Activated B cell treated with CpG ODN at 0.5 μM for 24 hours (primary cell): ENCODE results near the gene RCOR3. TPM values are rescaled to one million over a fixed set of nuclear protein-coding genes. Genes with fewer than 3 reads are reported as not detected.
"Not testable (repeated sequence)": the region's sequence is repeated elsewhere in the genome, so short reads cannot be mapped to it uniquely, and the experiment has no call there.

Source experiments
- ATAC-seq: fragments of 200-7000 bp; cut with Tn5 transposase; one replicate; pipeline ENCODE4 v1.10.0; 2021; ENCODE audit warnings: low read depth, mild to moderate bottlenecking, moderate library complexity
- CTCF ChIA-PET: fragments of 350-600 bp; sonication (Branson Sonifier 250); formaldehyde crosslinking; loops from one replicate; lab custom pipeline; 2021; ENCODE audit warnings: antibody characterized with exemption; lab: Charles Lee
- POLR2A ChIA-PET: fragments of 350-600 bp; sonication (Branson Sonifier 250); formaldehyde crosslinking; loops from one replicate; lab custom pipeline; 2021; ENCODE audit warnings: antibody characterized with exemption; lab: Charles Lee
- DNase-seq: peaks from one replicate; pipeline ENCODE4 v3.0.0; 2022
- H3K27ac Mint-ChIP-seq: one replicate; pipeline ENCODE4 v1.8.0; 2020; ENCODE audit warnings: mixed read lengths
- H3K27me3 Mint-ChIP-seq: one replicate; pipeline ENCODE4 v1.8.0; 2021; ENCODE audit warnings: mixed read lengths
- H3K36me3 Mint-ChIP-seq: one replicate; pipeline ENCODE4 v1.8.0; 2021; ENCODE audit warnings: low read depth, mixed read lengths
- H3K4me1 Mint-ChIP-seq: one replicate; pipeline ENCODE4 v1.8.0; 2021; ENCODE audit warnings: mixed read lengths
- H3K4me3 Mint-ChIP-seq: one replicate; pipeline ENCODE4 v1.8.0; 2020; ENCODE audit warnings: mild to moderate bottlenecking, mixed read lengths
- H3K9me3 Mint-ChIP-seq: one replicate; pipeline ENCODE4 v1.8.0; 2020; ENCODE audit warnings: mixed read lengths
- CTCF ChIP-seq: fragments of 200-600 bp; IDR thresholded peaks from one replicate; pipeline ENCODE4 v1.8.0; 2022; ENCODE audit warnings: antibody characterized with exemption, mild to moderate bottlenecking
- intact Hi-C: fragments of 100-400 bp; cut with micrococcal nuclease; formaldehyde crosslinking; loops from one replicate; pipeline ENCODE4 v1.15.1; 2024
- total RNA-seq: library from RNA; stranded (reverse); gene quantifications from 2 replicates; pipeline ENCODE4 v1.2.3, GENCODE V29; 2022

Gene RCOR3
- total RNA-seq, 1 donor from 2014 or later: 72.3 TPM

GRCh38 chr1:211261229-211261628 lies 2.1 kb downstream of the RCOR3 start:
- peak overlapping the region; percentile 77 for H3K27ac Mint-ChIP-seq
- H3K4me1 Mint-ChIP-seq: peaks cover 22% of the 10 kb centered on the region
- H3K9me3 Mint-ChIP-seq: no peaks in the 10 kb centered on the region
- intact Hi-C loops: loop anchor here (2.0 to 5.0 kb wide), 2 partner anchors 14 to 1531 kb away; partner anchors contain the start of genes NSL1 and TATDN3
- ChIA-PET POLR2A (interaction anchor here (1.4 kb wide), 2 partner anchors 16 to 774 kb away, joined by 5 to 9 read pairs; partner anchors contain the start of genes DTL and INTS7), CTCF (interaction anchor here (0.9 kb wide), 1 partner anchor 49 kb away, joined by 3 read pairs; no protein-coding TSS in a partner anchor)
- no peak for ATAC-seq
- no peak for DNase-seq
- H3K36me3 Mint-ChIP-seq: peaks cover 27% of the 10 kb centered on the region
- no peaks in the 10 kb centered on the region for H3K27me3 Mint-ChIP-seq
- H3K4me3 Mint-ChIP-seq: peak overlapping the region; percentile 93
- no peak for TF ChIP-seq CTCF

- ATAC-seq, CTCF ChIA-PET, H3K27ac Mint-ChIP-seq, H3K9me3 Mint-ChIP-seq, DNase-seq, H3K27me3 Mint-ChIP-seq, H3K4me3 Mint-ChIP-seq: not testable (repeated sequence)
- Mint-ChIP-seq H3K4me1 (peaks cover 16% of the 10 kb centered on the region), H3K36me3 (peaks cover 40% of the 10 kb centered on the region)
- POLR2A ChIA-PET: interaction anchor here (0.5 to 0.7 kb wide), 4 partner anchors 22 to 1018 kb away, joined by 3 to 4 read pairs (median 3); no protein-coding TSS in a partner anchor
- intact Hi-C loops: loop anchor here (5.0 kb wide), 1 partner anchor 1529 kb away; the partner anchor contains the start of genes NSL1 and TATDN3
Measured at GRCh38 chr1:211263022-211263421, 3.9 kb downstream of the RCOR3 start.

- peaks cover 41% of the 10 kb centered on the region for H3K36me3 Mint-ChIP-seq
- no peaks in the 10 kb centered on the region for H3K9me3 Mint-ChIP-seq
- no peak overlapping the region for H3K4me3 Mint-ChIP-seq
- ATAC-seq (no peak), DNase-seq (no peak)
- TF ChIP-seq CTCF: no peak
- POLR2A ChIA-PET: interaction anchor here (0.5 kb wide), 1 partner anchor 13 kb away, joined by 6 read pairs; no protein-coding TSS in a partner anchor
- CTCF ChIA-PET: no interaction called here
- peaks cover 4% of the 10 kb centered on the region for H3K4me1 Mint-ChIP-seq
- H3K27me3 Mint-ChIP-seq: no peaks in the 10 kb centered on the region
- intact Hi-C loops: no loop called here
- H3K27ac Mint-ChIP-seq: no peak overlapping the region
Measured at GRCh38 chr1:211267204-211267857, 8.2 kb downstream of the RCOR3 start.

GRCh38 chr1:211279340-211279739 lies 20.2 kb downstream of the RCOR3 start:
- no peaks in the 10 kb centered on the region for H3K9me3 Mint-ChIP-seq
- ChIA-PET POLR2A (no interaction called here), CTCF (no interaction called here)
- ATAC-seq: no peak
- H3K4me3 Mint-ChIP-seq: no peak overlapping the region
- H3K4me1 Mint-ChIP-seq: no peaks in the 10 kb centered on the region
- no peak overlapping the region for H3K27ac Mint-ChIP-seq
- intact Hi-C loops: no loop called here
- H3K27me3 Mint-ChIP-seq: no peaks in the 10 kb centered on the region
- no peak for DNase-seq
- peaks cover 33% of the 10 kb centered on the region for H3K36me3 Mint-ChIP-seq
- TF ChIP-seq CTCF: no peak

GRCh38 chr1:211280910-211281309 lies 21.7 kb downstream of the RCOR3 start:
- Mint-ChIP-seq H3K27me3 (no peaks in the 10 kb centered on the region), H3K4me3 (no peak overlapping the region), H3K4me1 (no peaks in the 10 kb centered on the region), H3K27ac (no peak overlapping the region), H3K36me3 (peaks cover 41% of the 10 kb centered on the region), H3K9me3 (no peaks in the 10 kb centered on the region)
- intact Hi-C loops: no loop called here
- ChIA-PET POLR2A (no interaction called here), CTCF (no interaction called here)
- DNase-seq: no peak
- no peak for TF ChIP-seq CTCF
- no peak for ATAC-seq
